Subcutaneous abdominal adipose tissue (tissue), 5 donors: ENCODE measurements around the gene CNDP1.

ENCODE experiments used
- H3K27ac ChIP-seq: one replicate; pipeline ENCODE4 v1.7.0; 2013; ENCODE audit warnings: low read depth, mild to moderate bottlenecking, inconsistent platforms, low read length, moderate library complexity
- H3K27me3 ChIP-seq, 5 donors: one replicate each; pipeline ENCODE4 v1.7.0; 2013; ENCODE audit warnings: low read length in 5 of 5, inconsistent platforms in 1 of 5; ENCODE audit not compliant: control insufficient read depth in 5 of 5, insufficient read depth in 4 of 5
- H3K36me3 ChIP-seq, 5 donors: one replicate each; pipeline ENCODE4 v1.7.0; 2013; ENCODE audit warnings: low read length in 5 of 5; ENCODE audit not compliant: control insufficient read depth in 5 of 5, insufficient read depth in 5 of 5
- H3K4me1 ChIP-seq, 5 donors: one replicate each; pipeline ENCODE4 v1.7.0; 2013; ENCODE audit warnings: low read length in 5 of 5, mild to moderate bottlenecking in 3 of 5, moderate library complexity in 1 of 5; ENCODE audit not compliant: control insufficient read depth in 5 of 5, insufficient read depth in 5 of 5
- H3K4me3 ChIP-seq, 5 donors: one replicate each; pipeline ENCODE4 v1.7.0; 2013; ENCODE audit warnings: low read length in 5 of 5, low read depth in 1 of 5
- H3K9ac ChIP-seq, 5 donors: one replicate each; pipeline ENCODE4 v1.7.0; 2013; ENCODE audit warnings: low read length in 5 of 5, mild to moderate bottlenecking in 4 of 5, moderate library complexity in 3 of 5
- H3K9me3 ChIP-seq, 5 donors: one replicate each; pipeline ENCODE4 v1.7.0; 2013; ENCODE audit warnings: low read length in 5 of 5; ENCODE audit not compliant: control insufficient read depth in 5 of 5
- donor health status: healthy.
- donor health status: healthy.
- donor health status: healthy.
- donor health status: healthy.
- donor health status: healthy.

CNDP1 gene

GRCh38 chr18:74610860-74611259 is 76.6 kb downstream of the CNDP1 start:
- Histone ChIP-seq H3K9ac (no peak overlapping the region), H3K4me3 (no peak overlapping the region), H3K36me3 (no peaks in the 10 kb centered on the region), H3K4me1 (peaks cover 0 to 8% (median 2%) of the 10 kb centered on the region in 5 donors), H3K27me3 (no peaks in the 10 kb centered on the region), H3K9me3 (peaks cover 0 to 4% (median 4%) of the 10 kb centered on the region in 5 donors), H3K27ac (no peak overlapping the region)

GRCh38 chr18:74611765-74612164 is 77.5 kb downstream of the CNDP1 start:
- peaks cover 0 to 8% (median 2%) of the 10 kb centered on the region in 5 donors for H3K4me1 ChIP-seq
- H3K9me3 ChIP-seq: peaks cover 0 to 4% (median 4%) of the 10 kb centered on the region in 5 donors
- no peak overlapping the region for H3K9ac ChIP-seq
- H3K36me3 ChIP-seq: no peaks in the 10 kb centered on the region
- no peak overlapping the region for H3K4me3 ChIP-seq
- no peak overlapping the region for H3K27ac ChIP-seq
- H3K27me3 ChIP-seq: no peaks in the 10 kb centered on the region

GRCh38 chr18:74613381-74613780 is 79.1 kb downstream of the CNDP1 start:
- no peak overlapping the region for H3K9ac ChIP-seq
- H3K4me3 ChIP-seq: no peak overlapping the region
- peaks cover 0 to 8% (median 2%) of the 10 kb centered on the region in 5 donors for H3K4me1 ChIP-seq
- H3K36me3 ChIP-seq: no peaks in the 10 kb centered on the region
- H3K27me3 ChIP-seq: no peaks in the 10 kb centered on the region
- H3K9me3 ChIP-seq: peaks cover 0 to 4% (median 4%) of the 10 kb centered on the region in 5 donors
- no peak overlapping the region for H3K27ac ChIP-seq

- H3K9ac ChIP-seq: no peak overlapping the region
- H3K4me3 ChIP-seq: no peak overlapping the region
- no peak overlapping the region for H3K27ac ChIP-seq
- peaks cover 0 to 4% (median 4%) of the 10 kb centered on the region in 5 donors for H3K9me3 ChIP-seq
- no peaks in the 10 kb centered on the region for H3K27me3 ChIP-seq
- peaks cover 0 to 11% (median 3%) of the 10 kb centered on the region in 5 donors for H3K4me1 ChIP-seq
- H3K36me3 ChIP-seq: no peaks in the 10 kb centered on the region
These were observed 82.2 kb downstream of the CNDP1 start for GRCh38 chr18:74616494-74616893.

GRCh38 chr18:74617486-74617885 is 83.2 kb downstream of the CNDP1 start:
- Histone ChIP-seq H3K27me3 (no peaks in the 10 kb centered on the region), H3K4me3 (no peak overlapping the region), H3K4me1 (peaks cover 0 to 11% (median 3%) of the 10 kb centered on the region in 5 donors), H3K9ac (no peak overlapping the region), H3K27ac (no peak overlapping the region), H3K9me3 (peaks cover 0 to 4% (median 4%) of the 10 kb centered on the region in 5 donors), H3K36me3 (no peaks in the 10 kb centered on the region)

GRCh38 chr18:74622072-74622471 is 87.8 kb downstream of the CNDP1 start:
- H3K36me3 ChIP-seq: no peaks in the 10 kb centered on the region
- H3K9me3 ChIP-seq: no peaks in the 10 kb centered on the region
- no peak overlapping the region for H3K4me3 ChIP-seq

GRCh38 chr18:74623047-74623816 is 88.9 kb downstream of the CNDP1 start:
- Histone ChIP-seq H3K4me1 (peaks cover 0 to 11% (median 7%) of the 10 kb centered on the region in 5 donors), H3K4me3 (no peak overlapping the region), H3K27me3 (no peaks in the 10 kb centered on the region), H3K9me3 (no peaks in the 10 kb centered on the region), H3K27ac (no peak overlapping the region), H3K36me3 (no peaks in the 10 kb centered on the region), H3K9ac (no peak overlapping the region)

More at GRCh38 chr18:74622072-74622471, 87.8 kb downstream of the CNDP1 start:
- Histone ChIP-seq H3K27ac (no peak overlapping the region), H3K4me1 (peaks cover 0 to 11% (median 7%) of the 10 kb centered on the region in 5 donors), H3K27me3 (no peaks in the 10 kb centered on the region), H3K9ac (no peak overlapping the region)

GRCh38 chr18:74624466-74624865 is 90.2 kb downstream of the CNDP1 start:
- no peak overlapping the region for H3K9ac ChIP-seq
- H3K4me3 ChIP-seq: no peak overlapping the region
- peaks cover 0 to 4% (median under 1%) of the 10 kb centered on the region in 5 donors for H3K4me1 ChIP-seq
- no peaks in the 10 kb centered on the region for H3K27me3 ChIP-seq
- H3K27ac ChIP-seq: no peak overlapping the region
- H3K9me3 ChIP-seq: no peaks in the 10 kb centered on the region
- no peaks in the 10 kb centered on the region for H3K36me3 ChIP-seq

- no peak overlapping the region for H3K4me3 ChIP-seq
- no peak overlapping the region for H3K27ac ChIP-seq
- no peaks in the 10 kb centered on the region for H3K36me3 ChIP-seq
- H3K9ac ChIP-seq: no peak overlapping the region
- H3K4me1 ChIP-seq: peaks cover 0 to 4% (median 0%) of the 10 kb centered on the region in 5 donors
- no peaks in the 10 kb centered on the region for H3K9me3 ChIP-seq
- H3K27me3 ChIP-seq: no peaks in the 10 kb centered on the region
These were observed 90.9 kb downstream of the CNDP1 start for GRCh38 chr18:74625157-74625556.

GRCh38 chr18:74626049-74626874 is 92.0 kb downstream of the CNDP1 start:
- no peak overlapping the region for H3K27ac ChIP-seq
- no peak overlapping the region for H3K4me3 ChIP-seq
- no peaks in the 10 kb centered on the region for H3K9me3 ChIP-seq
- H3K36me3 ChIP-seq: peaks cover 0 to 2% (median 0%) of the 10 kb centered on the region in 5 donors
- no peak overlapping the region for H3K9ac ChIP-seq
- H3K27me3 ChIP-seq: no peaks in the 10 kb centered on the region
- peaks cover 0 to 8% (median 0%) of the 10 kb centered on the region in 5 donors for H3K4me1 ChIP-seq
